Neutrophil (primary cell): ENCODE measurements around the gene PLPPR2.
A peak's percentile ranks its signal among the peaks of the same experiment; 100 is the strongest.
"Not testable (repeated sequence)": the region's sequence is repeated elsewhere in the genome, so short reads cannot be mapped to it uniquely, and the experiment has no call there.

Experiments
- H3K27ac ChIP-seq: fragments of 200-600 bp; sonication (generic); 2 replicates; pipeline ENCODE4 v1.5.1; 2016; ENCODE audit warnings: mild to moderate bottlenecking, moderate library complexity
- H3K27me3 ChIP-seq: fragments of 200-600 bp; sonication (generic); 2 replicates; pipeline ENCODE4 v1.6.0; 2016; ENCODE audit warnings: mild to moderate bottlenecking
- H3K36me3 ChIP-seq: fragments of 200-600 bp; sonication (generic); 2 replicates; pipeline ENCODE4 v1.5.1; 2017
- H3K4me1 ChIP-seq, 2 experiments: fragments of 200-600 bp in 1 of 2; sonication (generic) in 1 of 2; 1 replicate in 1 of 2; 2 replicates in 1 of 2; pipeline versions ENCODE4 v1.5.1 to v1.6.1; 2013 to 2016; ENCODE audit warnings: low read depth in 1 of 2, low read length in 1 of 2, mild to moderate bottlenecking in 1 of 2, moderate library complexity in 1 of 2; ENCODE audit not compliant: control insufficient read depth in 1 of 2, insufficient read depth in 1 of 2
- H3K4me3 ChIP-seq, 2 experiments: fragments of 200-600 bp in 1 of 2; sonication (generic) in 1 of 2; 1 replicate in 1 of 2; 2 replicates in 1 of 2; pipeline ENCODE4 v1.5.1; 2013 to 2016; ENCODE audit warnings: low read depth in 1 of 2, low read length in 1 of 2, mild to moderate bottlenecking in 1 of 2, moderate library complexity in 1 of 2
- H3K9me3 ChIP-seq: fragments of 200-600 bp; sonication (generic); 2 replicates; pipeline ENCODE4 v1.5.1; 2016
- CTCF ChIP-seq: fragments of 200-600 bp; sonication (generic); IDR thresholded peaks from 2 replicates; pipeline ENCODE4 v1.5.1; 2016; ENCODE audit warnings: antibody characterized with exemption

The PLPPR2 gene

GRCh38 chr19:11404588-11405222 is 49.5 kb downstream of the PLPPR2 start:
- no peak overlapping the region for H3K27ac ChIP-seq
- peaks cover 33% of the 10 kb centered on the region for H3K27me3 ChIP-seq
- H3K9me3 ChIP-seq: no peaks in the 10 kb centered on the region
- H3K4me3 ChIP-seq: no peak overlapping the region
- no peaks in the 10 kb centered on the region for H3K36me3 ChIP-seq
- no peak for TF ChIP-seq CTCF
- peaks cover 19 to 20% of the 10 kb centered on the region in 2 experiments for H3K4me1 ChIP-seq

GRCh38 chr19:11405846-11406643 is 50.8 kb downstream of the PLPPR2 start:
- H3K27me3 ChIP-seq: peaks cover 31% of the 10 kb centered on the region
- H3K27ac ChIP-seq: peak overlapping the region; percentile 79
- H3K4me3 ChIP-seq: peak overlapping the region; percentile 45 to 52
- TF ChIP-seq CTCF: peak; percentile 60
- peaks cover 19 to 20% of the 10 kb centered on the region in 2 experiments for H3K4me1 ChIP-seq
- no peaks in the 10 kb centered on the region for H3K9me3 ChIP-seq
- no peaks in the 10 kb centered on the region for H3K36me3 ChIP-seq

- H3K9me3 ChIP-seq, H3K36me3 ChIP-seq: not testable (repeated sequence)
- peak overlapping the region; percentile 79 for H3K27ac ChIP-seq
- peak overlapping the region; percentile 45 to 52 for H3K4me3 ChIP-seq
- H3K4me1 ChIP-seq: peaks cover 19 to 20% of the 10 kb centered on the region in 2 experiments
- H3K27me3 ChIP-seq: peaks cover 38% of the 10 kb centered on the region
Observed at GRCh38 chr19:11406703-11407236, 51.5 kb downstream of the PLPPR2 start.

- no peak for TF ChIP-seq CTCF
- no peak overlapping the region for H3K4me3 ChIP-seq
- peaks cover 41% of the 10 kb centered on the region for H3K27me3 ChIP-seq
- no peaks in the 10 kb centered on the region for H3K9me3 ChIP-seq
- H3K27ac ChIP-seq: no peak overlapping the region
- no peaks in the 10 kb centered on the region for H3K36me3 ChIP-seq
- H3K4me1 ChIP-seq: peaks cover 19 to 20% of the 10 kb centered on the region in 2 experiments
Observed at GRCh38 chr19:11408591-11408990, 53.4 kb downstream of the PLPPR2 start.

GRCh38 chr19:11410682-11411081 is 55.5 kb downstream of the PLPPR2 start:
- Histone ChIP-seq H3K36me3 (no peaks in the 10 kb centered on the region), H3K4me3 (no peak overlapping the region)

More at GRCh38 chr19:11410682-11411081, 55.5 kb downstream of the PLPPR2 start:
- H3K9me3 ChIP-seq: no peaks in the 10 kb centered on the region
- H3K4me1 ChIP-seq: peaks cover 19 to 20% of the 10 kb centered on the region in 2 experiments
- H3K27ac ChIP-seq: no peak overlapping the region
- TF ChIP-seq CTCF: no peak
- H3K27me3 ChIP-seq: peaks cover 45% of the 10 kb centered on the region
